LHCN-M2 (cell line): ENCODE results near the gene SOX3. TPM values are rescaled to one million over a fixed set of nuclear protein-coding genes. Genes with fewer than 3 reads are reported as not detected.

Experiments used
- DNase-seq: peaks from one replicate; pipeline ENCODE4 v3.0.0-alpha.2; 2012; ENCODE audit warnings: low read depth
- polyA plus RNA-seq: library from polyadenylated mRNA; unstranded; fragments of >200 nt; gene quantifications from one replicate; pipeline ENCODE4 v1.2.1, GENCODE V29; 2012; ENCODE audit warnings: missing spikeins
- total RNA-seq: library from RNA; depleted of rRNA; stranded (reverse); fragments of >200 nt; gene quantifications from 2 replicates; pipeline ENCODE4 v1.2.3, GENCODE V29; 2014; rRNA removed

The SOX3 gene
- not detected in 2 replicates for total RNA-seq
- not detected for polyA plus RNA-seq

- no peak for DNase-seq
Measured at GRCh38 chrX:140504371-140505324, at the start of gene SOX3. Gene SOX3 (minus strand): TSS chrX:140505069. CDS start chrX:140505060, 9 bp downstream.

- no peak for DNase-seq
Measured at GRCh38 chrX:140548985-140549384, 44.1 kb upstream of the SOX3 start.

GRCh38 chrX:140526171-140526570 lies 21.3 kb upstream of the SOX3 start:
- DNase-seq: no peak

GRCh38 chrX:140525448-140525847 lies 20.6 kb upstream of the SOX3 start:
- peak; percentile 11 for DNase-seq

- DNase-seq: peak; percentile 20
Measured at GRCh38 chrX:140524556-140524955, 19.7 kb upstream of the SOX3 start.

- DNase-seq: no peak
Measured at GRCh38 chrX:140521393-140521792, 16.5 kb upstream of the SOX3 start.

GRCh38 chrX:140514554-140514953 lies 9.7 kb upstream of the SOX3 start:
- no peak for DNase-seq

GRCh38 chrX:140510895-140511295 lies 6.0 kb upstream of the SOX3 start:
- no peak for DNase-seq

GRCh38 chrX:140510306-140510676 lies 5.4 kb upstream of the SOX3 start:
- DNase-seq: no peak

- DNase-seq: no peak
Measured at GRCh38 chrX:140509468-140510305, 4.8 kb upstream of the SOX3 start.

GRCh38 chrX:140508958-140509357 lies 4.1 kb upstream of the SOX3 start:
- DNase-seq: no peak

- DNase-seq: no peak
Measured at GRCh38 chrX:140507982-140508305, 3.1 kb upstream of the SOX3 start.

GRCh38 chrX:140507223-140507981 lies 2.5 kb upstream of the SOX3 start:
- no peak for DNase-seq

- no peak for DNase-seq
Measured at GRCh38 chrX:140505421-140506337, 810 bp upstream of the SOX3 start.

GRCh38 chrX:140503714-140504351 lies 1.0 kb downstream of the SOX3 start:
- DNase-seq: no peak

GRCh38 chrX:140503238-140503601 lies 1.6 kb downstream of the SOX3 start:
- no peak for DNase-seq

- DNase-seq: no peak
Measured at GRCh38 chrX:140502491-140503237, 2.2 kb downstream of the SOX3 start.

- DNase-seq: no peak
Measured at GRCh38 chrX:140501940-140502468, 2.9 kb downstream of the SOX3 start.

- DNase-seq: no peak
Measured at GRCh38 chrX:140501321-140501720, 3.5 kb downstream of the SOX3 start.
